ENCODE data around the gene PPP1R1A.

The PPP1R1A gene

GRCh38 chr12:54588110-54588889 is at the start of gene PPP1R1A:
Gene PPP1R1A (minus strand): TSS chr12:54588659. CDS start chr12:54588488, 171 bp downstream.
- DNase-seq = no peak

- no peak for DNase-seq
Measured at GRCh38 chr12:54634795-54635194, 46.3 kb upstream of the PPP1R1A start, which contains the start of gene LACRT. Gene LACRT (minus strand): TSS chr12:54634895. CDS start chr12:54634841, 54 bp downstream.

GRCh38 chr12:54631988-54632728 is 43.7 kb upstream of the PPP1R1A start:
- no peak for DNase-seq

- DNase-seq = no peak
Measured at GRCh38 chr12:54631551-54631950, 43.1 kb upstream of the PPP1R1A start.

- DNase-seq = no peak
Measured at GRCh38 chr12:54629925-54630324, 41.5 kb upstream of the PPP1R1A start.

- no peak for DNase-seq
Measured at GRCh38 chr12:54628186-54628846, 39.9 kb upstream of the PPP1R1A start.

- DNase-seq = no peak
Measured at GRCh38 chr12:54627304-54627703, 38.8 kb upstream of the PPP1R1A start.

GRCh38 chr12:54625598-54625997 is 37.1 kb upstream of the PPP1R1A start:
- no peak for DNase-seq

- DNase-seq = no peak
Measured at GRCh38 chr12:54624315-54625279, 36.1 kb upstream of the PPP1R1A start.

- no peak for DNase-seq
Measured at GRCh38 chr12:54622463-54623183, 34.2 kb upstream of the PPP1R1A start.

- no peak for DNase-seq
Measured at GRCh38 chr12:54616933-54617680, 28.6 kb upstream of the PPP1R1A start.

- DNase-seq = no peak
Measured at GRCh38 chr12:54612225-54612750, 23.8 kb upstream of the PPP1R1A start.

GRCh38 chr12:54611715-54612149 is 23.3 kb upstream of the PPP1R1A start:
- no peak for DNase-seq

GRCh38 chr12:54608769-54609168 is 20.3 kb upstream of the PPP1R1A start:
- no peak for DNase-seq

- DNase-seq = no peak
Measured at GRCh38 chr12:54608156-54608555, 19.7 kb upstream of the PPP1R1A start.

GRCh38 chr12:54606556-54606955 is 18.1 kb upstream of the PPP1R1A start:
- no peak for DNase-seq

GRCh38 chr12:54605138-54605970 is 16.9 kb upstream of the PPP1R1A start:
- DNase-seq = no peak

- no peak for DNase-seq
Measured at GRCh38 chr12:54604436-54604835, 16.0 kb upstream of the PPP1R1A start.

- no peak for DNase-seq
Measured at GRCh38 chr12:54603872-54604271, 15.4 kb upstream of the PPP1R1A start.

Data from CD4-positive, alpha-beta T cell treated with Interleukin-12 subunit alpha and Interleukin-12 subunit beta, for 1 hour (primary cell).